Measurements from ENCODE around the gene SREBF1. TPM values are rescaled to one million over a fixed set of nuclear protein-coding genes. Genes with fewer than 3 reads are reported as not detected.

SREBF1 gene
- total and polyA plus RNA-seq, 2 of the 8 experiments (the other 6 are each of a cell fraction or from before 2014, with no cell fraction given) = 28.6 to 70.8 TPM

GRCh38 chr17:17857496-17857895 lies 20.7 kb upstream of the SREBF1 start:
- H4K20me1 ChIP-seq (replicated peaks in 1 of 2; ENCODE audit: control insufficient read depth in 1 of 2, insufficient read depth in 2 of 2, low read length in 2 of 2) = no peaks in the 10 kb centered on the region
- H3K9me3 ChIP-seq (ENCODE audit: insufficient read depth in 2 of 2, low read depth in 1 of 2, low read length in 1 of 2) = no peaks in the 10 kb centered on the region
- H3K14ac ChIP-seq (ENCODE audit: insufficient read length) = no peak overlapping the region
- no peak for FAIRE-seq
- no peak overlapping the region for H3K18ac ChIP-seq (ENCODE audit: extremely low read depth, low read length)
- H3K4ac ChIP-seq (replicated peaks; ENCODE audit: insufficient read length, low read depth, low read length) = no peak overlapping the region
- no peak overlapping the region for H2BK5ac ChIP-seq (ENCODE audit: low read depth, low read length)
- peaks cover 0 to 10% (median 4%) of the 10 kb centered on the region in 4 experiments; a peak in 2 of 7 replicates for H3K4me1 ChIP-seq (replicated peaks in 1 of 4; ENCODE audit: control insufficient read depth in 3 of 4, insufficient read depth in 4 of 4, low read length in 3 of 4)
- no peak overlapping the region for H3K27ac ChIP-seq (ENCODE audit: low read depth, low read length)
- no peaks in the 10 kb centered on the region for H3K79me1 ChIP-seq (ENCODE audit: low read depth, low read length)
- no peak overlapping the region for H2AK5ac ChIP-seq (ENCODE audit: low read depth, low read length)
- DNase-seq (ENCODE audit: low read depth in 1 of 2, low spot score in 2 of 2) = no peak
- H3K23ac ChIP-seq (ENCODE audit: insufficient read length) = no peak overlapping the region
- H3K9ac ChIP-seq (replicated peaks in 1 of 4; ENCODE audit: extremely low read depth in 1 of 4, low read depth in 3 of 4, low read length in 3 of 4) = no peak overlapping the region
- 0 out of 2 replicates have a peak overlapping the region, but pooled peaks have one; percentile 33 for H2BK12ac ChIP-seq (ENCODE audit: low read depth, low read length)
- no peak overlapping the region for H4K8ac ChIP-seq (ENCODE audit: extremely low read depth, insufficient read depth, low read length)
- H3K4me3 ChIP-seq (ENCODE audit: extremely low read depth in 1 of 4, insufficient read depth in 2 of 4, low read depth in 3 of 4, low read length in 4 of 4) = no peak overlapping the region
- TF ChIP-seq ZNF274 (IDR thresholded peaks at IDR 0.05; ENCODE audit: borderline replicate concordance, extremely low read depth, low read length) (no peak), POLR2A (IDR thresholded peaks at IDR 0.05; ENCODE audit: control extremely low read depth in 1 of 2, low read depth in 2 of 2, low read length in 2 of 2) (no peak), HDAC6 (IDR thresholded peaks at IDR 0.05; ENCODE audit: low read depth, low read length) (no peak), RFX5 (IDR thresholded peaks at IDR 0.05; ENCODE audit: borderline replicate concordance, low read depth, low read length) (no peak), EP300 (IDR thresholded peaks at IDR 0.05; ENCODE audit: borderline replicate concordance in 1 of 2, low read depth in 2 of 2, low read length in 2 of 2) (no peak), TBP (IDR thresholded peaks at IDR 0.05; ENCODE audit: low read depth, low read length) (no peak), RAD21 (IDR thresholded peaks at IDR 0.05 in 1 of 2, conservative IDR thresholded peaks at IDR 0.05 in 1 of 2; ENCODE audit: low read depth in 2 of 2, low read length in 2 of 2) (no peak), CHD2 (IDR thresholded peaks at IDR 0.05; ENCODE audit: low read length) (no peak), RXRA (IDR thresholded peaks at IDR 0.05; ENCODE audit: insufficient read depth, low read depth, low read length) (no peak)
- H3K23me2 ChIP-seq (ENCODE audit: low read depth, low read length) = no peaks in the 10 kb centered on the region
- CTCF ChIA-PET (ENCODE audit: partially characterized antibody) = interaction anchor here (1.0 to 26.2 kb wide), 8 partner anchors 9 to 62 kb away, joined by 3 to 404 read pairs (median 4); no protein-coding TSS in a partner anchor
- H3K79me2 ChIP-seq (ENCODE audit: control insufficient read depth in 1 of 2, insufficient read depth in 2 of 2, low read length in 2 of 2) = no peaks in the 10 kb centered on the region
- H2BK120ac ChIP-seq (replicated peaks; ENCODE audit: low read depth, low read length) = no peak overlapping the region
- WGBS, 2 experiments (ENCODE audit: extremely low coverage in 1 of 2, insufficient coverage in 1 of 2, insufficient read length in 1 of 2, insufficient replicate concordance in 2 of 2, low coverage in 1 of 2, low lambda C conversion rate in 2 of 2, missing lambda C conversion rate in 1 of 2) = 83% methylated on average over 4 of the region's 4 CpGs; no CpG with 5 or more reads in 1 of the 2 experiments
- H3K56ac ChIP-seq (replicated peaks; ENCODE audit: insufficient read length, low read depth, low read length) = no peak overlapping the region
- no peak overlapping the region for H2AFZ ChIP-seq (ENCODE audit: low read length)
- POLR2A ChIA-PET (ENCODE audit: partially characterized antibody) = interaction anchor here (12.1 kb wide), 1 partner anchor 17 kb away, joined by 122 read pairs; the partner anchor contains the start of gene SREBF1
- H4K91ac ChIP-seq (replicated peaks; ENCODE audit: insufficient read length, low read length) = no peak overlapping the region
- H3K4me2 ChIP-seq (ENCODE audit: insufficient read depth in 1 of 2, low read depth in 2 of 2, low read length in 2 of 2) = no peak overlapping the region
- no peaks in the 10 kb centered on the region for H3K36me3 ChIP-seq (ENCODE audit: control insufficient read depth in 2 of 4, insufficient read depth in 4 of 4, low read length in 3 of 4)
- H2BK20ac ChIP-seq (ENCODE audit: low read length) = no peak overlapping the region
- no peak overlapping the region for H4K5ac ChIP-seq (ENCODE audit: insufficient read length, low read depth, low read length)
- no peak overlapping the region for H2BK15ac ChIP-seq (ENCODE audit: low read length)
- H3K27me3 ChIP-seq (replicated peaks in 1 of 4; ENCODE audit: control insufficient read depth in 3 of 4, extremely low read depth in 1 of 4, insufficient read depth in 3 of 4, low read length in 3 of 4) = no peaks in the 10 kb centered on the region; a peak in 1 of 7 replicates
